8988T (cell line): Measurements from ENCODE around the gene GRAP.
"Not testable (repeated sequence)": the region's sequence is repeated elsewhere in the genome, so short reads cannot be mapped to it uniquely, and the experiment has no call there.

Experiments
- DNase-seq: peaks from one replicate; pipeline ENCODE4 v3.0.0; 2011

Gene GRAP

DNA sequence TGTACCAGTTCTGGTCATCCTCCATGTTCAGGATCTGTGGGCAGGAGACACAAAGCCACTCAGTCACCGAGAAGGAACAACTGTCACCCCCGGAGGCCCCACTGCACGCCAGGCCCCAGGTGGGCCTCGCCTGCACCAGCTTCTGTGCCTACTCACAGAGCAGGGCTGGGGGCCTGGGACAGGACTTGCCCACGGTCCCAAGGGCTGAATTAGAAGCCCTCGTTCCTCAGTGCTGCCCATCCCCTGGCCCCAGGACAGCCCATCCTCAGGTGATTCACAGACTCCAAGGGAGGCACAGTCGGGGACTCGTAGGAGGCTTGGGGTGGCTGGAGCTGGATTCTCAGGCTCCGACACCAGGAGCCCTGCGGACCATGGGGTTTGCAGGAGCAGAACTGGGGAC lies 4.9 kb downstream of the GRAP start:
- not testable (repeated sequence) for DNase-seq

DNA sequence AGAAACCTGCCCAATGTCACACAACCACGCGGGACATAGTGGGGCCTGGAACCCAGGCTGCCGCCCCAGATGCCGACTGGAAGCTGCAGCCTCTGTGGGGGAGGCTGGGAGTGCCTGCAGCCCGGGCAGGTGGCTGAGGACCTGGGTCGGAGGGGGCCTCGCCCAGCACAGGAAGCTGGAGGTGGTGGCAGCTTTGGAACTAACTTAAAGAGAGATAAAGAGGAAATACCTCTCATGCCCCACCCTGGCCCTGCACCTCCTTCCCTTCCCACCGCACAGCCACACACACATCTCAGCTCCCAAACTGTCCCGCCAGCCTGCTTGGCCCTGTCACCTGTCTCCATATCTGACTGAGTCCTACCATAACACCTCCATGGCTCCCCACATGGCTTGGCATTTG lies 6.4 kb downstream of the GRAP start:
- not testable (repeated sequence) for DNase-seq

GRCh38 chr17:19038730-19039129 lies 8.0 kb downstream of the GRAP start:
- DNase-seq: not testable (repeated sequence)

- not testable (repeated sequence) for DNase-seq
Observed at GRCh38 chr17:19038007-19038406, 8.8 kb downstream of the GRAP start.

- DNase-seq: not testable (repeated sequence)
Observed at GRCh38 chr17:19037547-19037946, 9.2 kb downstream of the GRAP start.

DNA sequence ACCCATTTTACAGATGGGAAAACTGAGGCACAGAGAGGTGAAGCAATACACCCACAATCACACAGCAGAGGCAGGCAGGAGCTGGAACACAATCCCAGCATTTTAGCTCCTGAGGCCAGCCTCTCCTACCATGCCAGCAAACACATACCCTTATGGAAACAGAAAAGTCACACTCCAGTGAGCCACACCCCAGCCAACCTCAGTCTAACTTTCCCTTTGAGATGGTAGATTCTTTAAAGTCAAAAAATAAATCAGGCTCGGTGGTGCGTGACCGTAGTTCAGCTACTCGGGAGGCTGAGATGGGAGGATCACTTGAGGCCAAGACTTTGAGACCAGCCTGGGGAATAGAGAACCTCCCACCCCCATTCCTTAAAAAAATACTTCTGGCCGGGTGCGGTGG lies 10.6 kb downstream of the GRAP start:
- DNase-seq: not testable (repeated sequence)

GRCh38 chr17:19032377-19032988 lies 14.3 kb downstream of the GRAP start:
- DNase-seq: not testable (repeated sequence)

DNA sequence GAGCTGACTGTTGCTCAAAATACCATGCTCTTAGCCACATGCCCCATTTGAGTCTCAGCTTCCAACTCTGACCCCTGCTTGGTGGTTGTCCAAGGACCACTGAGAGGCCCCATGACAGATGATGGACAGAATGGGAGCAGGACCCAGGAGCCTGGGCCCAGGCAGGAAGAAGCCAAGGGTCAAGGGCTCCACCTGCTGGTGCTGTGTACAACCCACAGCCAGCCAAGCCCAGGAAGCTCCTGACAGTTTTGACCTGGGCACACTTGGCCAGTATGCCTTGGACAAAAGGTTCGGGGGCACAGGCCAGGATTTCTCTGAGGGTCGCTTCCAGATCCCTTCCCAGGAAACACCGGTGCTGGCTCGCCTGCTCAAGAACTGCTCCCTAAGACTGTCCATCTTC lies 15.0 kb downstream of the GRAP start:
- DNase-seq: not testable (repeated sequence)

DNA sequence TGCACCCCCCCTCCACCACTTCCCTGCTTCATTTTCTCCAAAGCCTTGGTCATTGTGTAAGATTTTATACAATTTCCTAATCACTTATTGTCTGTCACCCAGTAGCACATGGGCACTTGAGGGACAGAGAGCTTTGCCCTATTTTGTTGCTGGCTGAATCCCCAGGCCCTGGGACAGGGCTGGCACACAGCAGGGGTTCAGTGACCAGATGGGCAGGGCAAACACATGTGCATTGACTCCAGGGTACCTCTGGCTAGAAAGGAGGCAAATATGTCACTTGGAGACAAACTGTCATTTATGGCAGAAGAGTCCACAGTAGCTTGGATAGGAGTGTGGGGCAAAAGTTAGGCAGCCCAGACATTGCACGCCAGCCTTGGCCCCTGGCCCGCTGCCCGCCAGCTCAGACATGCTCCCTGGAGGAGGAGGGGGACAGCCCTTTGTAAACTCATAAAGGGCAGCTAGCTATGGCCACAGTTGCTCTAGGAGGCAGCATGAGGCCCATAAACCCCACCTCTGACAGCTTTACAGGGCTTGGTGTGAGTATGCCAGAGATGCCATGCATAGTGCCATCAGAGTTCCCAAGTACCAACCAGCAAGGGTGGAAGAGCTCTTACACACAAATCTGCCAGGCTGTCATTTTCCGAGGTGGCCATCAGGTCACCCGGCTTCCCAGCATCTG lies 15.8 kb downstream of the GRAP start:
- not testable (repeated sequence) for DNase-seq

DNA sequence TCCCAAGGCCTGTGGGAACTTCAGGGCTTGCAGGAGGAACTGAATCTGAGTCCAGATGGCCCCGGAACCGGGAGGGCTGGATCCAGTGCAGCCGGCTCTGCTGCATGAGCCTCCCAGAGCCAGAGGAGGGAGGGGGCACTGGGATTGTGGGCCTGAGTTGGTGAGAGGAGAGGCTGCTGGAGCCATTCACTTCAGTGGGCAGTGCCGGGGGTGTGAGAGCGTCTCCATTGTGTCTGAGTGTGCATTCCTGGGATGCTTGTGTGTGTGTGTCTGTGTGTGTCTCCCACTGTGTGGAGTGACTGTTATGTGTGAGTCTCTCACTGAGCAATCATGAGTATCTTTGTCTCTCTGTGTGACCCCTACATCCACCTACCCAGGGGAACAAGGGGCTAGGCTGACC lies 17.0 kb downstream of the GRAP start:
- DNase-seq: not testable (repeated sequence)

DNA sequence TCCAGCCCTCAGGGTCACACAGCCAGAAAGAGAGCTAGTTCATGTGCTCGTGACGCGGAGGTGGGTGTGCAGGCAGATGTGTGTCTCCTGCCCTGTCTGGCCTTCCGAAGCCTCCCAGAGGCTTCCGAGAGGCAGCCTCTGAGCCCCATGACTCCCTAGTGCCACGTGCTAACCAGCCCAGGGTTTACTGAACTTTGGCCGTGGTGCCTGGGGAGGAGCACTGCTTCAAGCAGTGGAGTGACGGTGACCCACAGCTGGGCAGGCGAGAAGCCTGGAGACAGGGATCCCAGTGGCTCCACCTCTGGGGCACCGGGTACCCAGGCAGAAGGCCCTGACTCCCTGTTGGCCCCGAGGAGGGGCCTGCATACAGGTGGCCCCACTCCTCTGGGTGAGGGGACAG lies 18.1 kb downstream of the GRAP start:
- DNase-seq: not testable (repeated sequence)

DNA sequence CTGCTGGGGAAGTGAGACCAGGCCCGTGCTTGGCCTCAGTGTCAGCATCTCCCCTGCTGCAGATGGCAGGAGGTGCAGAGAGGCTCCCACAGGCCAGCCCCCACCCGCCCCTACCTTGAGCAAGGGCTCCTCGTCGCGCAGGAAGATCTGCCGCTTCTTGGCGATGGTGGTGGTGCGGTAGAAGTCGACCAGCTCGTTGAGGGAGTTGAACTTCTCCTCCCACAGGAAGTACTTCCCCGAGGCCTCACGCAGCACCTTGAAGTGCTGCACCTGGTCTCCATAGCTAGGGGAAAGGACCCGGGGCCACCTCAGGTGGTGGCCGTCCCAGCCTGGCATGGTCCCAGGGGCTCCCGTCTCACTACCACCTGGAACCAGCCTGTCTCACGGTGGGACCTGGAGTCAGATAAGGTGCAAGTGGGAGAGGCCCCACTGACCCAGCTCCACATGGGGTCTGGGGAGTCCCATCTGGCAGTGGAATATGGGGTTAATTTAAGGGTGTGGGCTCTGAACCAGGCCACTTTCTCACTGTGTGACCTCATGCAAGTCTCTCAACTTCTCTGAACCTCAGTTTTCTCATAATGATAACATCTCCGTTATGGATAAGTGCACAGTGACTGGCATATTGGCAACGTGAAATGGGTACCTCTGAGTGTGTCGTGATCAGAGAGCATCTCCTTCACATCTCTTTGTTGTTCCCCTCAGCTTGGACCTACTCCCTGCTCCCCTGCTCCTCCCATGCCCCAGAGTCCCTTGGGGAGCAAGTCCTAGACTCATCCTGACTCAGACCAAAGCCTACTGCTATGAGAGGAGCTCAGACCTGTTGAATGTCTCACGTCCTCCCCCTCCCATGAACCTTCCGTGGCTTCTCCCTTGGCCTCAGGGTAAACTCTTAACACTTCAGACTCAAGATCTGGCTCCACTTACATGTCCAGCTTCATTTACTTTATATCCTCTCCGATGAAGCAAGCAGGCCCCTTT lies 22.4 kb downstream of the GRAP start:
- no peak for DNase-seq

DNA sequence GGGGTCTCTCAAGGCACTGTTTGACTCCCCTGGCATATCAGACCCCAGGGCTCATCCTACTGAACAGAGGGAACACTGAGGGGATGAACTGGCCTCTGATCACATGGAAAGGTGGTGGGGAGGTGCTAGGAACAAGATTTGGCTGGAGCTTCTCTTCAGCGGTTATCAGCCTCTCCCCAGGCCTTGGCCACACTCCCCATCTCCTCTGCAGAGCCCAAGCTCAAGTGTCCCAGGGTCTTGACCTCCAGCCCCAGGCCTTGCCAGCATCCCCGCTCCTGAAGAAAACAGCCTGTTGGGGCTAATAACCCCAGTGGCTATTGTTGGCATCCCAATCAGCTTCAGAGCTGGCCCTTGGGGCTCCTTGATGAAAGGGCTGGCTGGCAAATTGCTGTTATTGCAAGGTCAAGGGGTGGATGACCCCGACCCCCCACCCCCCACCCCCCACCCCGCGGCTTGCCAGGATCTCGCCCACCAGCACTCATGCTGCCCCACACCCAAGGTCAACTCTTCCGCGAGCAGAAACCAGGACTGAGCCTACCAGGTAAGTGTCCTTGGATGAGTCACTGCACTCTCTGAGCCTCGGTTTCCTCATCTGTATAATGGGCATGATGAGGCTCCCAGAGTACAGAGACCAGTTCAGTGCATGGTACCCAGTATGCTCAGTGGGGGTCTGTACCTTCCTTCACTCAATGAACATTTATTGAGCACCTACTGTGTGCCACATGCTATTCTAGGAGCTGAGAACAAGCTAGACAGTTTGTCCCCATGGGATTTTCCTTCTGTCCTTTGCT lies 23.4 kb downstream of the GRAP start:
- DNase-seq: no peak

DNA sequence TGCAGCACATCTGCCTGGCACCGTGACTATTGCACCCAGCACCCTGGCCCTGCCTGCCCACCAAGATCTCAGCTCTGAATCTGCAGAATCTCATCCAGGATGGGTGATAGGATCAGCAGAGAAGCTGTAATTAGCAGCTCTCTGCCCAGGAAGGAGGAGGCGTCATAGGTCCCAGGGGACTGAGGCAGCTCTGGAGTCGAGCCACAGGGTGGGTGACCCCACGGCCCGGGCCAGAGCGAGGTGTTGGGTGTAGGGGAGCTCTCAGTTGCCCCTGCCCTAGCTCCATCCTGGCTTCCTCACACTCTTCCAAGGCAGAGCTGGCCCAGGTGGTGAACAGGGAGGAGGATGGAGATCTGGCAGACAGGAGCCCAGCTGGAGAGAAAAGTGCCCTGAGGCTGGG lies 24.0 kb downstream of the GRAP start:
- DNase-seq: no peak

DNA sequence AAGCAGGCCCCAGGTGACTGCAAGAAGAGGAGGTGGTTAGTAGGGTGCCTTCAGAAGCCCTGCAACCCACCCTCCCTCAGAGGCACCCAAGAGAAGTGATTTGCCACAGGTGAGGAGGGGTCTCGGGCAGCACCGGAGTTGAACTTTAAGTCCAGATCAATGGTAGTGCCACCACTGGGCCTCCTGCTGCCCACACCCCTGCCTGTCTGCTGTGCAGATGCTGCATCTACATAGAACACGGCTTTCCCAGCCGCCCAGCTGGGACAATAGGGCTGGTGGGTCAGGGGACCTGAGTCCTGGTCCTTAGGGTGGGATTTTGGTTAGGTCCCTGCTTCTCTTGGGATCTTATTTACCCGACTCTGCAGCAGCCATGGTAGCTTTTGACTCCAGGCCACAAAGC lies 24.6 kb downstream of the GRAP start:
- DNase-seq: no peak

GRCh38 chr17:19021622-19022083 lies 25.1 kb downstream of the GRAP start:
- no peak for DNase-seq

- DNase-seq: not testable (repeated sequence)
Observed at GRCh38 chr17:19021011-19021621, 25.6 kb downstream of the GRAP start.

GRCh38 chr17:19020016-19020415 lies 26.7 kb downstream of the GRAP start:
- no peak for DNase-seq

DNA sequence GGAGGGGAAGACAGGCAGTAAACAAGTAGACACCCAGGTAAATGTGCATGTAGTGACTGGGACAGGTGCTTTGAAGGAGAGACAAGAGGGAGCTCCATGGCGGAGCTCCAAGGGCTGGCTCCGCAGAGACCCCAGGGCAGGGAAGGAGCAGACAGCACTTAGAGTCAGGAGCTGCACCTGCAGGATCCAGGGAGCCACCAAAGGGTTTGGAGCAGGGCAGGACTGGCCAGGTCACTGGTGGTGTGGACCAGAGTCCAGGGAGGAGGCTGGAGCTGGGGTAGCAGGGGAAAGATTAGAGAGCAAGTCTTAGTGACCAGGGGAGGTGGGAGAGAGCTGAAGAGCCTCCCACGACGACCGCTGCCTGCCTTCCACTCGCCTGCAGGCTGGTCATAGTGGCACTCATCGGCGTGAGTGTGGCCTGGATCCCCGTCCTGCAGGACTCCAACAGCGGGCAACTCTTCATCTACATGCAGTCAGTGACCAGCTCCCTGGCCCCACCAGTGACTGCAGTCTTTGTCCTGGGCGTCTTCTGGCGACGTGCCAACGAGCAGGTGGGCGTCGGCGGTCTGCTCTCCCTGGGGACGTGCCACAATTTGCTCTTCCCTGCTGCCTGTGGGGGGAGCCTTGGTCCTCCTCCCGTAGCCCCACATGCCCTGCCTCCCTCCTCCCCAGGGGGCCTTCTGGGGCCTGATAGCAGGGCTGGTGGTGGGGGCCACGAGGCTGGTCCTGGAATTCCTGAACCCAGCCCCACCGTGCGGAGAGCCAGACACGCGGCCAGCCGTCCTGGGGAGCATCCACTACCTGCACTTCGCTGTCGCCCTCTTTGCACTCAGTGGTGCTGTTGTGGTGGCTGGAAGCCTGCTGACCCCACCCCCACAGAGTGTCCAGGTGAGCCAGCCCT lies 27.5 kb downstream of the GRAP start:
- DNase-seq: no peak

DNA sequence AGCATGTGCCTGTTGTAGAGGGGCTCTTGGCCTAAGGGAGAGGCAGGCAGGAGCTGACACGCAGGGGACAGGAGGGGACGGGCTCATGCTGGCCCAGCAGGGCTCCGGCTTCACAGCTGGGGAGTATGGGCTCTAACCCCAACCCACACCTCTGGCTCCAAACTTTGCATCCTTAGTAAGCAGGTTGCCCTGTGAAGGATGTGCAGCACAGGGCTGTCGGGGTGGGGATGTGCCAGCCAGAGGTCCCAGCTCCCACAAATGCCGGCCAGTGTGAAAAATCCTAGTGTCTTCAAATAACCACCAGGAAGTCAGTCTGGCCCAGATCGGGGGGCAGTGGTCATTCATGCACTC lies 28.2 kb downstream of the GRAP start:
- DNase-seq: no peak
